H1 (cell line): ENCODE data around the gene MYOG. TPM values are rescaled to one million over a fixed set of nuclear protein-coding genes. Genes with fewer than 3 reads are reported as not detected.

Source experiments
- CBX5 ChIP-seq: fragments of 300-800, 300-1000 bp; sonication (generic); IDR thresholded peaks from 2 replicates; pipeline ENCODE4 v1.7.1; 2016; ENCODE audit warnings: antibody characterized with exemption, low read length, low read depth
- CHD7 ChIP-seq: fragments of 300-600 bp; sonication (generic); IDR thresholded peaks from 2 replicates; pipeline ENCODE4 v1.7.1; 2012; ENCODE audit warnings: low read length, moderate library complexity, mild to moderate bottlenecking, inconsistent platforms; ENCODE audit not compliant: insufficient replicate concordance
- E2F6 ChIP-seq: IDR thresholded peaks from 2 replicates; pipeline ENCODE4 v1.6.1; 2012; ENCODE audit warnings: inconsistent platforms
- MAFK ChIP-seq: IDR thresholded peaks from 2 replicates; pipeline ENCODE4 v1.6.1; 2012; ENCODE audit warnings: low read depth, mild to moderate bottlenecking, improper control_type of control experiment, low read length
- POU5F1 ChIP-seq: IDR thresholded peaks from 2 replicates; pipeline ENCODE4 v1.6.1; 2011; ENCODE audit warnings: low read depth, mild to moderate bottlenecking, low read length, moderate library complexity
- RNF2 ChIP-seq: fragments of 200-900, 300-1000 bp; sonication (generic); IDR thresholded peaks from 2 replicates; pipeline ENCODE4 v1.7.1; 2016; ENCODE audit warnings: borderline replicate concordance, low read depth, mild to moderate bottlenecking, antibody characterized with exemption, low read length; ENCODE audit not compliant: poor library complexity, severe bottlenecking; ENCODE audit errors: missing control alignments
- SIRT6 ChIP-seq: IDR thresholded peaks from one replicate; pipeline ENCODE4 v1.7.1; 2012; ENCODE audit warnings: low read length, inconsistent platforms
- SP1 ChIP-seq: IDR thresholded peaks from 2 replicates; pipeline ENCODE4 v1.6.1; 2011; ENCODE audit warnings: low read depth, low read length
- SP2 ChIP-seq: IDR thresholded peaks from 2 replicates; pipeline ENCODE4 v1.6.1; 2012; ENCODE audit warnings: mild to moderate bottlenecking, low read length, inconsistent platforms
- SRF ChIP-seq: IDR thresholded peaks from 2 replicates; pipeline ENCODE4 v1.6.1; 2011; ENCODE audit warnings: mild to moderate bottlenecking, low read depth, low read length, moderate library complexity
- polyA plus RNA-seq, 7 experiments: library from polyadenylated mRNA; depleted of rRNA in 3 of 7; stranded (reverse) in 5 of 7; unstranded in 2 of 7; fragments of >200 nt in 5 of 7; fragments of 200-250 nt in 2 of 7; gene quantifications; 1 replicate in 5 of 7; 2 replicates in 1 of 7; 4 replicates in 1 of 7; pipeline versions ENCODE4 v1.2.1 to v1.2.3, GENCODE V29; 2011 to 2013; ENCODE audit warnings: missing spikeins in 2 of 7, mixed read lengths in 2 of 7
- total RNA-seq: library from RNA; stranded (reverse); fragmentation: NEBNext Ultra II Directional; extraction: Animal tissue kit (Norgen Biotek cat#: 25700); gene quantifications from 2 replicates; pipeline ENCODE4 v1.2.1, GENCODE V29; 2021

MYOG gene
- total and polyA plus RNA-seq, 2 of the 8 experiments (the other 6 are each of a cell fraction or from before 2014, with no cell fraction given): not detected

GRCh38 chr1:203103216-203103615, 17.4 kb upstream of the MYOG start (continued):
- TF ChIP-seq RNF2 (no peak), SIRT6 (no peak), MAFK (no peak), CHD7 (no peak), SP1 (no peak), E2F6 (no peak), SP2 (no peak), POU5F1 (no peak), CBX5 (no peak), SRF (no peak)
